Activated CD4-positive, alpha-beta T cell treated with anti-CD3 and anti-CD28 coated beads, Interleukin-2, amount 50 U/mL, for 16 hours (primary cell): Measurements from ENCODE around the gene DDX10.

ENCODE experiments used
- DNase-seq: peaks from one replicate; pipeline ENCODE4 v3.0.0-alpha.2; 2020

DDX10 gene

GRCh38 chr11:108836541-108836940 is 171.7 kb downstream of the DDX10 start:
- DNase-seq: no peak

GRCh38 chr11:108838102-108838791 is 173.4 kb downstream of the DDX10 start:
- DNase-seq: no peak

GRCh38 chr11:108838792-108839105 is 173.9 kb downstream of the DDX10 start:
- no peak for DNase-seq

GRCh38 chr11:108846009-108846408 is 181.1 kb downstream of the DDX10 start:
- no peak for DNase-seq

GRCh38 chr11:108847298-108847990 is 182.6 kb downstream of the DDX10 start:
- DNase-seq: no peak

GRCh38 chr11:108851781-108852180 is 186.9 kb downstream of the DDX10 start:
- DNase-seq: no peak

- no peak for DNase-seq
These were observed 187.8 kb downstream of the DDX10 start for GRCh38 chr11:108852701-108853100.

GRCh38 chr11:108853151-108853550 is 188.3 kb downstream of the DDX10 start:
- DNase-seq: no peak

- no peak for DNase-seq
These were observed 189.0 kb downstream of the DDX10 start for GRCh38 chr11:108853864-108854263.

- peak; percentile 48 for DNase-seq
These were observed 189.5 kb downstream of the DDX10 start for GRCh38 chr11:108854346-108854745.

- no peak for DNase-seq
These were observed 192.5 kb downstream of the DDX10 start for GRCh38 chr11:108857382-108857781.

GRCh38 chr11:108858622-108859021 is 193.8 kb downstream of the DDX10 start:
- DNase-seq: no peak

- no peak for DNase-seq
These were observed 194.6 kb downstream of the DDX10 start for GRCh38 chr11:108859510-108859909.

- DNase-seq: no peak
These were observed 198.7 kb downstream of the DDX10 start for GRCh38 chr11:108863528-108863927.

- no peak for DNase-seq
These were observed 200.5 kb downstream of the DDX10 start for GRCh38 chr11:108865406-108865805.

- DNase-seq: no peak
These were observed 201.9 kb downstream of the DDX10 start for GRCh38 chr11:108866781-108867180.

- no peak for DNase-seq
These were observed 205.6 kb downstream of the DDX10 start for GRCh38 chr11:108870373-108871020.

GRCh38 chr11:108871152-108871551 is 206.3 kb downstream of the DDX10 start:
- DNase-seq: peak; percentile 11

- DNase-seq: no peak
These were observed 207.0 kb downstream of the DDX10 start for GRCh38 chr11:108871867-108872266.

- no peak for DNase-seq
These were observed 208.0 kb downstream of the DDX10 start for GRCh38 chr11:108872781-108873291.

- DNase-seq: no peak
These were observed 208.4 kb downstream of the DDX10 start for GRCh38 chr11:108873310-108873709.

GRCh38 chr11:108873941-108874340 is 209.1 kb downstream of the DDX10 start:
- no peak for DNase-seq

GRCh38 chr11:108875134-108875533 is 210.3 kb downstream of the DDX10 start:
- no peak for DNase-seq

- DNase-seq: no peak
These were observed 212.3 kb downstream of the DDX10 start for GRCh38 chr11:108877178-108877577.
